H1 (cell line): ENCODE results near the gene CDH16. TPM values are rescaled to one million over a fixed set of nuclear protein-coding genes. Genes with fewer than 3 reads are reported as not detected.

Source experiments
- CTCF ChIA-PET: fragments of 300-600 bp; sonication (Branson Sonifier 250); formaldehyde crosslinking; loops from one replicate; lab custom pipeline; 2021; ENCODE audit not compliant: partially characterized antibody; lab: Charles Lee
- POLR2A ChIA-PET: fragments of 300-600 bp; sonication (Branson Sonifier 250); formaldehyde crosslinking; loops from one replicate; lab custom pipeline; 2021; ENCODE audit warnings: inconsistent platforms; ENCODE audit not compliant: partially characterized antibody; lab: Charles Lee
- DNase-seq, 2 experiments: peaks; one replicate each; pipeline versions ENCODE4 v3.0.0 to v3.0.0-alpha.2; 2010 to 2022; ENCODE audit warnings: low spot score in 2 of 2, low read depth in 1 of 2, mixed read lengths in 1 of 2
- FAIRE-seq: peaks from 2 replicates; lab custom pipeline; 2011; peaks lifted over from hg19 to GRCh38; lab: Jason Lieb, UNC
- H2AFZ ChIP-seq: 2 replicates; pipeline ENCODE4 v1.8.1; 2012; ENCODE audit warnings: low read length, inconsistent platforms
- H2AK5ac ChIP-seq: 2 replicates; pipeline ENCODE4 v1.6.1; 2013; ENCODE audit warnings: low read depth, low read length
- H2BK120ac ChIP-seq: replicated peaks from 2 replicates; pipeline ENCODE3; 2013; ENCODE audit warnings: low read depth, low read length, inconsistent platforms
- H2BK12ac ChIP-seq: 2 replicates; pipeline ENCODE4 v1.6.1; 2013; ENCODE audit warnings: low read depth, low read length
- H2BK15ac ChIP-seq: 2 replicates; pipeline ENCODE4 v1.6.1; 2013; ENCODE audit warnings: low read length
- H2BK20ac ChIP-seq: 2 replicates; pipeline ENCODE4 v1.6.1; 2013; ENCODE audit warnings: low read length
- H2BK5ac ChIP-seq: 2 replicates; pipeline ENCODE4 v1.6.1; 2013; ENCODE audit warnings: low read depth, low read length
- H3K14ac ChIP-seq: 2 replicates; pipeline ENCODE4 v1.6.1; 2013; ENCODE audit warnings: inconsistent platforms; ENCODE audit not compliant: insufficient read length
- H3K18ac ChIP-seq: 2 replicates; pipeline ENCODE4 v1.6.1; 2013; ENCODE audit warnings: low read length; ENCODE audit errors: extremely low read depth
- H3K23ac ChIP-seq: 2 replicates; pipeline ENCODE4 v1.6.1; 2013; ENCODE audit warnings: inconsistent platforms; ENCODE audit not compliant: insufficient read length
- H3K23me2 ChIP-seq: 2 replicates; pipeline ENCODE4 v1.6.1; 2013; ENCODE audit warnings: low read depth, low read length
- H3K27ac ChIP-seq: 2 replicates; pipeline ENCODE4 v1.6.1; 2011; ENCODE audit warnings: low read depth, low read length, inconsistent platforms
- H3K27me3 ChIP-seq, 4 experiments: replicated peaks in 1 of 4; 1 replicate in 1 of 4; 2 replicates in 3 of 4; pipeline versions ENCODE4 v1.6.1 to v1.8.1; 2011 to 2013; ENCODE audit warnings: low read length in 3 of 4, mild to moderate bottlenecking in 3 of 4, inconsistent platforms in 2 of 4, mixed read lengths in 2 of 4, moderate library complexity in 1 of 4; ENCODE audit not compliant: control insufficient read depth in 3 of 4, insufficient read depth in 3 of 4; ENCODE audit errors: extremely low read depth in 1 of 4
- H3K36me3 ChIP-seq, 4 experiments: 2 replicates each; pipeline versions ENCODE4 v1.6.1 to v1.8.1; 2011 to 2013; ENCODE audit warnings: mild to moderate bottlenecking in 4 of 4, low read length in 3 of 4, moderate library complexity in 2 of 4, control low read depth in 1 of 4, inconsistent platforms in 1 of 4; ENCODE audit not compliant: insufficient read depth in 4 of 4, control insufficient read depth in 2 of 4
- H3K4ac ChIP-seq: replicated peaks from 2 replicates; pipeline ENCODE3; 2013; ENCODE audit warnings: low read length, low read depth, mixed read lengths, inconsistent platforms; ENCODE audit not compliant: insufficient read length
- H3K4me1 ChIP-seq, 4 experiments: replicated peaks in 1 of 4; 1 replicate in 1 of 4; 2 replicates in 3 of 4; pipeline versions ENCODE4 v1.6.1 to v1.8.1; 2011 to 2013; ENCODE audit warnings: low read length in 3 of 4, inconsistent platforms in 2 of 4, mixed read lengths in 1 of 4; ENCODE audit not compliant: insufficient read depth in 4 of 4, control insufficient read depth in 3 of 4
- H3K4me2 ChIP-seq, 2 experiments: 2 replicates each; pipeline versions ENCODE4 v1.6.1 to v1.8.1; 2011 to 2013; ENCODE audit warnings: low read depth in 2 of 2, low read length in 2 of 2, control low read depth in 1 of 2, inconsistent platforms in 1 of 2, mild to moderate bottlenecking in 1 of 2; ENCODE audit not compliant: insufficient read depth in 1 of 2
- H3K4me3 ChIP-seq, 4 experiments: fragments of 200-600, 300-600 bp in 1 of 4; sonication (generic), shearing (Covaris generic), sonication (Bioruptor Twin) in 1 of 4; 2 replicates each; pipeline versions ENCODE4 v1.5.1 to v1.8.1; 2011 to 2016; ENCODE audit warnings: low read length in 4 of 4, low read depth in 3 of 4, control low read depth in 2 of 4, inconsistent platforms in 2 of 4, mild to moderate bottlenecking in 2 of 4, mixed read lengths in 1 of 4, moderate library complexity in 1 of 4; ENCODE audit not compliant: insufficient read depth in 2 of 4; ENCODE audit errors: extremely low read depth in 1 of 4
- H3K56ac ChIP-seq: replicated peaks from 2 replicates; pipeline ENCODE3; 2013; ENCODE audit warnings: low read depth, mild to moderate bottlenecking, mixed read lengths, low read length, inconsistent platforms; ENCODE audit not compliant: insufficient read length
- H3K79me1 ChIP-seq: 2 replicates; pipeline ENCODE4 v1.6.1; 2013; ENCODE audit warnings: low read depth, low read length, control low read depth
- H3K79me2 ChIP-seq, 2 experiments: 2 replicates each; pipeline versions ENCODE4 v1.6.1 to v1.8.1; 2012 to 2013; ENCODE audit warnings: low read length in 2 of 2, mild to moderate bottlenecking in 2 of 2, inconsistent platforms in 1 of 2; ENCODE audit not compliant: insufficient read depth in 2 of 2, control insufficient read depth in 1 of 2
- H3K9ac ChIP-seq, 4 experiments: replicated peaks in 1 of 4; 1 replicate in 1 of 4; 2 replicates in 3 of 4; pipeline versions ENCODE4 v1.6.1 to v1.8.1; 2011 to 2013; ENCODE audit warnings: low read depth in 3 of 4, low read length in 3 of 4, control low read depth in 2 of 4, mild to moderate bottlenecking in 2 of 4, moderate library complexity in 2 of 4, inconsistent platforms in 1 of 4; ENCODE audit errors: extremely low read depth in 1 of 4
- H3K9me3 ChIP-seq, 2 experiments: 2 replicates each; pipeline versions ENCODE4 v1.6.1 to v1.8.1; 2012 to 2013; ENCODE audit warnings: mild to moderate bottlenecking in 2 of 2, moderate library complexity in 2 of 2, control low read depth in 1 of 2, inconsistent platforms in 1 of 2, low read depth in 1 of 2, low read length in 1 of 2, mixed read lengths in 1 of 2; ENCODE audit not compliant: insufficient read depth in 2 of 2
- H4K20me1 ChIP-seq, 2 experiments: replicated peaks in 1 of 2; 2 replicates each; pipeline versions ENCODE3 to v1.8.1; 2011 to 2013; ENCODE audit warnings: inconsistent platforms in 2 of 2, low read length in 2 of 2, mild to moderate bottlenecking in 1 of 2; ENCODE audit not compliant: insufficient read depth in 2 of 2, control insufficient read depth in 1 of 2
- H4K5ac ChIP-seq: 2 replicates; pipeline ENCODE4 v1.6.1; 2013; ENCODE audit warnings: low read length, low read depth, mixed read lengths, inconsistent platforms; ENCODE audit not compliant: insufficient read length
- H4K8ac ChIP-seq: 2 replicates; pipeline ENCODE4 v1.8.0; 2013; ENCODE audit warnings: mild to moderate bottlenecking, moderate library complexity, low read length, inconsistent platforms; ENCODE audit not compliant: insufficient read depth; ENCODE audit errors: extremely low read depth
- H4K91ac ChIP-seq: replicated peaks from 2 replicates; pipeline ENCODE3; 2013; ENCODE audit warnings: low read length, mixed read lengths, inconsistent platforms; ENCODE audit not compliant: insufficient read length
- CBX5 ChIP-seq: fragments of 300-800, 300-1000 bp; sonication (generic); IDR thresholded peaks from 2 replicates; pipeline ENCODE4 v1.7.1; 2016; ENCODE audit warnings: antibody characterized with exemption, low read length, low read depth
- CHD2 ChIP-seq: IDR thresholded peaks from 2 replicates; pipeline ENCODE4 v1.6.1; 2012; ENCODE audit warnings: low read length, improper control_type of control experiment
- GTF2F1 ChIP-seq: IDR thresholded peaks from 2 replicates; pipeline ENCODE4 v1.6.1; 2012; ENCODE audit warnings: low read depth, low read length, improper control_type of control experiment, borderline replicate concordance
- HDAC6 ChIP-seq: IDR thresholded peaks from one replicate; pipeline ENCODE4 v1.7.1; 2012; ENCODE audit warnings: low read depth, mild to moderate bottlenecking, inconsistent platforms, low read length, moderate library complexity
- KDM5A ChIP-seq: fragments of 200-600 bp; IDR thresholded peaks from 2 replicates; pipeline ENCODE4 v1.7.1; 2012; ENCODE audit warnings: mild to moderate bottlenecking, low read length, inconsistent platforms, mixed read lengths
- POU5F1 ChIP-seq: IDR thresholded peaks from 2 replicates; pipeline ENCODE4 v1.6.1; 2011; ENCODE audit warnings: low read depth, mild to moderate bottlenecking, low read length, moderate library complexity
- RAD21 ChIP-seq, 2 experiments: IDR thresholded peaks in 1 of 2; conservative IDR thresholded peaks in 1 of 2; 2 replicates each; pipeline ENCODE4 v1.6.1; 2011; ENCODE audit warnings: low read depth in 2 of 2, low read length in 2 of 2, improper control_type of control experiment in 1 of 2, inconsistent platforms in 1 of 2, mild to moderate bottlenecking in 1 of 2, moderate library complexity in 1 of 2
- SAP30 ChIP-seq: fragments of 300-600 bp; sonication (generic); IDR thresholded peaks from 2 replicates; pipeline ENCODE4 v1.7.1; 2012; ENCODE audit warnings: low read length, moderate library complexity, mild to moderate bottlenecking, inconsistent platforms; ENCODE audit not compliant: insufficient read depth, insufficient replicate concordance
- SIRT6 ChIP-seq: IDR thresholded peaks from one replicate; pipeline ENCODE4 v1.7.1; 2012; ENCODE audit warnings: low read length, inconsistent platforms
- SP2 ChIP-seq: IDR thresholded peaks from 2 replicates; pipeline ENCODE4 v1.6.1; 2012; ENCODE audit warnings: mild to moderate bottlenecking, low read length, inconsistent platforms
- TCF12 ChIP-seq: IDR thresholded peaks from 2 replicates; pipeline ENCODE4 v1.6.1; 2011; ENCODE audit warnings: low read depth, mild to moderate bottlenecking, low read length
- TEAD4 ChIP-seq: IDR thresholded peaks from 2 replicates; pipeline ENCODE4 v1.6.1; 2012; ENCODE audit warnings: low read depth, low read length, inconsistent platforms, mixed read lengths
- WGBS, 2 experiments: shearing (Covaris generic) in 1 of 2; methylation state at CpG; one replicate each; pipeline versions ENCODE4 v1.1.6 to v1.1.7; 2013 to 2015; ENCODE audit warnings: low lambda C conversion rate in 2 of 2, mixed read lengths in 2 of 2, inconsistent platforms in 1 of 2, low coverage in 1 of 2, missing lambda C conversion rate in 1 of 2; ENCODE audit not compliant: insufficient replicate concordance in 2 of 2, insufficient coverage in 1 of 2, insufficient read length in 1 of 2; ENCODE audit errors: extremely low coverage in 1 of 2, missing lambda C conversion rate in 1 of 2; 5-methylcytosine and 5-hydroxymethylcytosine counted together
- polyA plus RNA-seq, 7 experiments: library from polyadenylated mRNA; depleted of rRNA in 3 of 7; stranded (reverse) in 5 of 7; unstranded in 2 of 7; fragments of >200 nt in 5 of 7; fragments of 200-250 nt in 2 of 7; gene quantifications; 1 replicate in 5 of 7; 2 replicates in 1 of 7; 4 replicates in 1 of 7; pipeline versions ENCODE4 v1.2.1 to v1.2.3, GENCODE V29; 2011 to 2013; ENCODE audit warnings: missing spikeins in 2 of 7, mixed read lengths in 2 of 7
- total RNA-seq: library from RNA; stranded (reverse); fragmentation: NEBNext Ultra II Directional; extraction: Animal tissue kit (Norgen Biotek cat#: 25700); gene quantifications from 2 replicates; pipeline ENCODE4 v1.2.1, GENCODE V29; 2021
- TF ChIP-seq, protein P1 (sequence below): IDR thresholded peaks from 2 replicates; pipeline ENCODE4 v1.6.1; 2011; ENCODE audit warnings: low read length, improper control_type of control experiment

Gene CDH16
- total and polyA plus RNA-seq, 2 of the 8 experiments (the other 6 are each of a cell fraction or from before 2014, with no cell fraction given), result not detected

DNA sequence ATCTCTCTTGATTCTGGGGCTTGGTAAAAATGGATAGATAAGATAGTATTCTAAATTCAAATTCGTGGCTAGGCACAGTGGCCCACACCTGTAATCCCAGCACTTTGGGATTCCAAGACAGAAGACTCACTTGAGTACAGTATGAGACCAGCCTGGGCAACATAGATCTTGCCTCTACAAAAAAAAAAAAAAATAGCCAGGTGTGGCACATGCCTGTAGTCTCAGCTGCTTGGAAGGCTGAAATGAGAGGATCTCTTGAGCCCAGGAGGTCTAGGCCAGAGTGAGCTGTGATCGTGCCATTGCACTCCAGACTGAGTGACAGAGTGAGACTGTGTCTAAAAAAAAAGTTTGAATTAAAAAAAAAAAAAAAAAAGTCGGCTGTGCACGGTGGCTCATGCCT lies 29.1 kb downstream of the CDH16 start:
- Histone ChIP-seq H2BK12ac (no peak overlapping the region), H2AFZ (no peak overlapping the region), H2BK15ac (no peak overlapping the region), H3K79me2 (peaks cover 0 to 8% of the 10 kb centered on the region in 2 experiments; a peak in 1 of 4 replicates), H3K9me3 (no peaks in the 10 kb centered on the region), H3K23me2 (no peaks in the 10 kb centered on the region), H3K27me3 (no peaks in the 10 kb centered on the region), H3K14ac (no peak overlapping the region), H3K4me1 (no peaks in the 10 kb centered on the region), H2BK120ac (no peak overlapping the region), H4K20me1 (peaks cover 7 to 17% of the 10 kb centered on the region in 2 experiments), H3K4me2 (no peak overlapping the region), H4K5ac (no peak overlapping the region), H3K9ac (no peak overlapping the region), H3K79me1 (peaks cover 5% of the 10 kb centered on the region), H3K4me3 (no peak overlapping the region), H4K91ac (no peak overlapping the region), H2BK20ac (no peak overlapping the region), H4K8ac (no peak overlapping the region), H3K27ac (no peak overlapping the region), H3K36me3 (peaks cover 7 to 27% (median 18%) of the 10 kb centered on the region in 4 experiments; a peak in 7 of 8 replicates), H2BK5ac (no peak overlapping the region), H3K56ac (no peak overlapping the region), H3K4ac (no peak overlapping the region), H3K18ac (no peak overlapping the region), H2AK5ac (no peak overlapping the region), H3K23ac (no peak overlapping the region)
- ChIA-PET POLR2A (interaction anchor here (2.4 kb wide), 1 partner anchor 9 kb away, joined by 12 read pairs; the partner anchor contains the start of gene PDP2), CTCF (interaction anchor here (0.6 to 42.0 kb wide), 6 partner anchors 21 to 521 kb away, joined by 3 to 1009 read pairs (median 4); partner anchors contain the start of genes CDH16 and RRAD)
- DNase-seq (no peak), FAIRE-seq (no peak)
- 99% methylated on average over 4 of the region's 4 CpGs; no CpG with 5 or more reads in 1 of the 2 experiments for WGBS, 2 experiments
- TF ChIP-seq CHD2 (no peak), SIRT6 (no peak), SAP30 (no peak), TCF12 (no peak), SP2 (no peak), KDM5A (no peak), HDAC6 (no peak), CBX5 (no peak), TEAD4 (no peak), GTF2F1 (no peak), RAD21 (IDR thresholded peaks at IDR 0.05 in 1 of 2, conservative IDR thresholded peaks at IDR 0.05 in 1 of 2; ENCODE audit: low read depth in 2 of 2, low read length in 2 of 2) (no peak), POU5F1 (no peak)
- TF ChIP-seq, protein P1, sequence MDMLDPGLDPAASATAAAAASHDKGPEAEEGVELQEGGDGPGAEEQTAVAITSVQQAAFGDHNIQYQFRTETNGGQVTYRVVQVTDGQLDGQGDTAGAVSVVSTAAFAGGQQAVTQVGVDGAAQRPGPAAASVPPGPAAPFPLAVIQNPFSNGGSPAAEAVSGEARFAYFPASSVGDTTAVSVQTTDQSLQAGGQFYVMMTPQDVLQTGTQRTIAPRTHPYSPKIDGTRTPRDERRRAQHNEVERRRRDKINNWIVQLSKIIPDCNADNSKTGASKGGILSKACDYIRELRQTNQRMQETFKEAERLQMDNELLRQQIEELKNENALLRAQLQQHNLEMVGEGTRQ, result no peak
